Cardiac ventricle fibroblast (primary cell): ENCODE results near the gene TMEFF2. TPM values are rescaled to one million over a fixed set of nuclear protein-coding genes. Genes with fewer than 3 reads are reported as not detected.

Experiments
- total RNA-seq: library from RNA; depleted of rRNA; stranded (reverse); fragments of >200 nt; gene quantifications from 2 replicates; pipeline ENCODE4 v1.2.3, GENCODE V29; 2015

The TMEFF2 gene, protein sequence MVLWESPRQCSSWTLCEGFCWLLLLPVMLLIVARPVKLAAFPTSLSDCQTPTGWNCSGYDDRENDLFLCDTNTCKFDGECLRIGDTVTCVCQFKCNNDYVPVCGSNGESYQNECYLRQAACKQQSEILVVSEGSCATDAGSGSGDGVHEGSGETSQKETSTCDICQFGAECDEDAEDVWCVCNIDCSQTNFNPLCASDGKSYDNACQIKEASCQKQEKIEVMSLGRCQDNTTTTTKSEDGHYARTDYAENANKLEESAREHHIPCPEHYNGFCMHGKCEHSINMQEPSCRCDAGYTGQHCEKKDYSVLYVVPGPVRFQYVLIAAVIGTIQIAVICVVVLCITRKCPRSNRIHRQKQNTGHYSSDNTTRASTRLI
- total RNA-seq = 0.06 TPM in 1 of 2 replicates, not detected in the other

DNA sequence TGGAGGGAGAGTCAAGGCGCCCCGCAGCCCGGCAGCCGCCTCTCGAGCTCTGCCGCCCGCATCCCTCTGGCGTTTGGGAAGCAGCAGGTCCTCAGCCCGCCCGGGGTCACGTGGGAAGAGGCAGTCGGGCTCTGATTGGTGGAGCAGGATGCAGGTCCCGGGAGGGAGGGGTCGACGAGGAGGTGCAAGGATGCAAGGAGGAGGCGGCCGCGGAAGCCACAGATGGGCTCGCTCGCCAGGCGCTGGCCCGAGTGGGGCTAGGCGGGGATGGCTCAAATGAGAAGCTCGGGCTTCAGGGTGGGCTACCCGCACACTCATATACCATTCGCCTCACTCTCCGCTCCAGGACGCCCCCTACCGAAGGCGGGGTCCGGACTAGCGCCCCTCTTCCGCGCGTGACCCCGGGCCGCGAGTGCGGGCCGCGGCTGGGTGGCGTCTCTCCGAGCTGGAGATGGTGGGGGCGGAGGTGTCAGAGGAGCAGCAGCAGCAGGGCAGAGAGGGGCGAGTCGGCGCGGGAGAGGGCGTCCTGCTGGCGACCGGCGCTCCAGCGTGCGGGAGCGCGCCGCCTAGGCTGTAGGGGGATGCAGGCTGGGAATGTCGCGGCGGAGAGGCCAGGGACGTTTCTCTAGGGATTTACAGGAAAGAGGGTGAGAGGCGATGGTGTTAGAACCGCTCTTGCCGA, at the start of gene TMEFF2:
Gene TMEFF2, minus strand, starts transcription at position 68 of the 682 bp plus-strand sequence. CDS start 409 bp downstream, outside the sequence.

